ENCODE data around the gene CEP120. TPM values are rescaled to one million over a fixed set of nuclear protein-coding genes. Genes with fewer than 3 reads are reported as not detected.

The CEP120 gene
- total RNA-seq, 2 donors from 2014 or later: 19.9 to 23.5 TPM

GRCh38 chr5:123300266-123300665 lies 122.9 kb downstream of the CEP120 start:
- 70 to 77% methylated on average over 2 to 4 of the region's 4 CpGs for WGBS, 2 experiments (ENCODE audit: insufficient coverage in 1 of 2, insufficient read length in 1 of 2)
- Mint-ChIP-seq H3K4me3 (no peak overlapping the region), H3K27me3 (ENCODE audit: insufficient read depth) (no peaks in the 10 kb centered on the region), H3K36me3 (ENCODE audit: low read depth) (no peaks in the 10 kb centered on the region), H3K9me3 (no peaks in the 10 kb centered on the region), H3K4me1 (no peaks in the 10 kb centered on the region), H3K27ac (no peak overlapping the region)
- no peaks in the 10 kb centered on the region for H3K27me3 ChIP-seq (ENCODE audit: control insufficient read depth, insufficient read depth, low read length, poor library complexity, severe bottlenecking)
- no peaks in the 10 kb centered on the region for H3K9me3 ChIP-seq (ENCODE audit: control insufficient read depth, low read length)
- no peaks in the 10 kb centered on the region for H3K4me1 ChIP-seq (ENCODE audit: control insufficient read depth, insufficient read depth, low read length)
- H3K27ac ChIP-seq (ENCODE audit: low read depth, low read length): no peak overlapping the region
- TF ChIP-seq CTCF (conservative IDR thresholded peaks at IDR 0.05): no peak
- no peak overlapping the region for H3K9ac ChIP-seq (ENCODE audit: extremely low read depth, low read length, poor library complexity, severe bottlenecking)
- H3K36me3 ChIP-seq (ENCODE audit: control insufficient read depth, insufficient read depth, low read length): no peaks in the 10 kb centered on the region
- no peak overlapping the region for H3K4me3 ChIP-seq (ENCODE audit: low read length)
- no peak for DNase-seq

DNA sequence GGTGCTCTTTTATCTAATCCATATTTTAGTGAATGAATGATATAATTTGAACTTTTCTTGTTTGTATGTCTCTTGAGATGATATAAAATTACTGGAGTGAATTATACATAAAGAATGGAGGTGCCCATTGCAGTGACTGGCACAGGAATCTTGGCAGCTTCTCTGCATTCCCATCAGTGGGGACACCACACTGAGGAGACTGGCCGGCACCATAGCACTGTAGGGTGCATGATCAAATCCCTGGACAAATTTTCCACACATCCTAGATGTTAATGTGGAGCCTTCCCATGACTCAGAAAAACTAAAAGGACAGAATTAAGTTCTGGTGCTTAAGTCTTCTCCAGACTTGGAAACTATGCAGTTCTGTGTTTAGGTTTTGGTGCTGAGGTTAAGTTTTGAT lies 124.1 kb downstream of the CEP120 start:
- no peak for TF ChIP-seq CTCF (conservative IDR thresholded peaks at IDR 0.05)
- WGBS, 2 experiments (ENCODE audit: insufficient coverage in 1 of 2, insufficient read length in 1 of 2): 93 to 100% methylated on average over 1 of the region's 1 CpG
- Histone ChIP-seq H3K27ac (ENCODE audit: low read depth, low read length) (no peak overlapping the region), H3K9ac (ENCODE audit: extremely low read depth, low read length, poor library complexity, severe bottlenecking) (no peak overlapping the region), H3K36me3 (ENCODE audit: control insufficient read depth, insufficient read depth, low read length) (no peaks in the 10 kb centered on the region), H3K4me1 (ENCODE audit: control insufficient read depth, insufficient read depth, low read length) (no peaks in the 10 kb centered on the region), H3K4me3 (ENCODE audit: low read length) (no peak overlapping the region), H3K9me3 (ENCODE audit: control insufficient read depth, low read length) (no peaks in the 10 kb centered on the region), H3K27me3 (ENCODE audit: control insufficient read depth, insufficient read depth, low read length, poor library complexity, severe bottlenecking) (no peaks in the 10 kb centered on the region)
- no peaks in the 10 kb centered on the region for H3K9me3 Mint-ChIP-seq
- no peaks in the 10 kb centered on the region for H3K4me1 Mint-ChIP-seq
- DNase-seq: no peak
- no peaks in the 10 kb centered on the region for H3K36me3 Mint-ChIP-seq (ENCODE audit: low read depth)
- no peak overlapping the region for H3K27ac Mint-ChIP-seq
- H3K27me3 Mint-ChIP-seq (ENCODE audit: insufficient read depth): no peaks in the 10 kb centered on the region
- H3K4me3 Mint-ChIP-seq: no peak overlapping the region

- Histone ChIP-seq H3K27ac (ENCODE audit: low read depth, low read length) (no peak overlapping the region), H3K4me3 (ENCODE audit: low read length) (no peak overlapping the region), H3K9me3 (ENCODE audit: control insufficient read depth, low read length) (no peaks in the 10 kb centered on the region), H3K9ac (ENCODE audit: extremely low read depth, low read length, poor library complexity, severe bottlenecking) (no peak overlapping the region), H3K36me3 (ENCODE audit: control insufficient read depth, insufficient read depth, low read length) (no peaks in the 10 kb centered on the region), H3K27me3 (ENCODE audit: control insufficient read depth, insufficient read depth, low read length, poor library complexity, severe bottlenecking) (no peaks in the 10 kb centered on the region), H3K4me1 (ENCODE audit: control insufficient read depth, insufficient read depth, low read length) (no peaks in the 10 kb centered on the region)
- Mint-ChIP-seq H3K27ac (no peak overlapping the region), H3K9me3 (no peaks in the 10 kb centered on the region), H3K36me3 (ENCODE audit: low read depth) (no peaks in the 10 kb centered on the region), H3K27me3 (ENCODE audit: insufficient read depth) (no peaks in the 10 kb centered on the region), H3K4me3 (no peak overlapping the region), H3K4me1 (no peaks in the 10 kb centered on the region)
- DNase-seq: no peak
- no peak for TF ChIP-seq CTCF (conservative IDR thresholded peaks at IDR 0.05)
- WGBS, 2 experiments (ENCODE audit: insufficient coverage in 1 of 2, insufficient read length in 1 of 2): 86 to 89% methylated on average over 1 to 2 of the region's 2 CpGs
These were observed 124.7 kb downstream of the CEP120 start for GRCh38 chr5:123298335-123299030.

Data from endodermal cell (in vitro differentiated cells).